Renal cortex interstitium (tissue), 11 donors: ENCODE measurements around the gene PKP2. TPM values are rescaled to one million over a fixed set of nuclear protein-coding genes. Genes with fewer than 3 reads are reported as not detected.
"Not testable (repeated sequence)": the region's sequence is repeated elsewhere in the genome, so short reads cannot be mapped to it uniquely, and the experiment has no call there.

Experiments used
- DNase-seq, 11 donors: peaks; one replicate each; pipeline ENCODE4 v3.0.0-alpha.2; 2013; ENCODE audit warnings: low read depth in 9 of 11, low spot score in 4 of 11; ENCODE audit errors: extremely low read depth in 1 of 11
- polyA plus RNA-seq, 3 donors: library from polyadenylated mRNA; unstranded; fragments of 120-200 nt; gene quantifications; one replicate each; pipeline ENCODE4 v1.2.1, GENCODE V29; 2013; ENCODE audit not compliant: insufficient read length in 3 of 3

The PKP2 gene
- polyA plus RNA-seq, 3 donors = 21.3 to 28.8 (median 22.2) TPM

- DNase-seq = no peak
Measured at GRCh38 chr12:32877601-32878459, 18.7 kb downstream of the PKP2 start.

GRCh38 chr12:32876004-32876403 lies 20.6 kb downstream of the PKP2 start:
- DNase-seq = no peak

- no peak for DNase-seq
Measured at GRCh38 chr12:32874975-32875374, 21.6 kb downstream of the PKP2 start.

GRCh38 chr12:32874078-32874477 lies 22.5 kb downstream of the PKP2 start:
- no peak for DNase-seq

- not testable (repeated sequence) for DNase-seq
Measured at GRCh38 chr12:32872416-32872815, 24.2 kb downstream of the PKP2 start.

- DNase-seq = no peak
Measured at GRCh38 chr12:32870716-32871115, 25.9 kb downstream of the PKP2 start.

GRCh38 chr12:32868885-32869284 lies 27.7 kb downstream of the PKP2 start:
- no peak for DNase-seq

GRCh38 chr12:32864731-32865130 lies 31.8 kb downstream of the PKP2 start:
- no peak for DNase-seq

GRCh38 chr12:32863128-32863527 lies 33.4 kb downstream of the PKP2 start:
- DNase-seq = no peak

- not testable (repeated sequence) for DNase-seq
Measured at GRCh38 chr12:32861658-32862057, 34.9 kb downstream of the PKP2 start.

- no peak for DNase-seq
Measured at GRCh38 chr12:32860192-32860591, 36.4 kb downstream of the PKP2 start.

- no peak for DNase-seq
Measured at GRCh38 chr12:32859389-32859788, 37.2 kb downstream of the PKP2 start.

GRCh38 chr12:32854716-32855115 lies 41.9 kb downstream of the PKP2 start:
- DNase-seq = no peak

- DNase-seq = no peak
Measured at GRCh38 chr12:32854097-32854496, 42.5 kb downstream of the PKP2 start.

GRCh38 chr12:32847287-32847686 lies 49.3 kb downstream of the PKP2 start:
- DNase-seq = no peak

GRCh38 chr12:32846053-32846452 lies 50.5 kb downstream of the PKP2 start:
- no peak for DNase-seq

- DNase-seq = no peak
Measured at GRCh38 chr12:32843528-32844095, 53.0 kb downstream of the PKP2 start.

GRCh38 chr12:32841061-32841460 lies 55.5 kb downstream of the PKP2 start:
- DNase-seq = no peak

- DNase-seq = no peak
Measured at GRCh38 chr12:32839828-32840227, 56.7 kb downstream of the PKP2 start.

- no peak for DNase-seq
Measured at GRCh38 chr12:32837974-32838373, 58.6 kb downstream of the PKP2 start.

GRCh38 chr12:32836710-32837109 lies 59.9 kb downstream of the PKP2 start:
- no peak for DNase-seq
